NAMALWA (cell line): ENCODE measurements around the gene CCR7.
"Not testable (repeated sequence)": the region's sequence is repeated elsewhere in the genome, so short reads cannot be mapped to it uniquely, and the experiment has no call there.

Experiments used
- DNase-seq: peaks from one replicate; pipeline ENCODE4 v3.0.0-alpha.2; 2015; ENCODE audit warnings: low spot score

CCR7 gene

DNA sequence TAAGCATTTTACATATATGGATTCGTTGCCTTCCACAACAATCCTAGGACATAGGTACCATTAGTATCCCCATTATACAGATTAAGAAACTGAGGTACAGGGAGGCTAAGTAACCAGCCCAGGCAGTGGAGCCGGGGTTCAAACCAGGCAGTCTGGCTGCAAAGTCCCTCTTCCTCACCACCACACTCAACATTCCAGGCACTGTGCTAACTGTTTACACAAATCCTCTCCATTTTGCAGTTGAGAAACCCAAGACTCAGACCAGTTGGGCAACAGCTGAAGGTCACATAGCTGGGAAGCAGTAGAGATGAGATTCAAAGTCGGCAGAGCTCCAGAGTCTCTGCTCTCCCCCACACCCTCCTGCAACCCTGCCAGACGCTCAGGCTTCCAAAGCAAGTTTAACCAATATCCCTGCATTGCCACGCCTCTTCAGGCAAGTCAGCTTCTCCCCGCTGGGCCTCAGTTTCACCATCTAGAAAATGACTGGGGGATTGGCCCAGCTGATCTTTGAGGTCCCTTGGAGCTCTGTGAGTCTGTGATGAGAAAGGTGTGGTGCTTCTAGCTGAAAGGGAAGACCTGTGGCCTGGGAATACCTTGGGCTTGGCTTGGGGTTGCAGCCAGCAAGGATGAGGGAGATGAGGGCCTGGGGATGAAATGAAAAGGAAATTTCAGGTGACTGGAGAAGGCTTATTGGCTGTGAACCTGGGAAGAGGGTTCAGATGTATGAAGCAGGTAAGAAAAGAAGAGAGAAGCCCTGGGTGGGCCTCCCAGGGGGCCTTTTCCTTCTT lies 14.0 kb downstream of the CCR7 start:
- no peak for DNase-seq

DNA sequence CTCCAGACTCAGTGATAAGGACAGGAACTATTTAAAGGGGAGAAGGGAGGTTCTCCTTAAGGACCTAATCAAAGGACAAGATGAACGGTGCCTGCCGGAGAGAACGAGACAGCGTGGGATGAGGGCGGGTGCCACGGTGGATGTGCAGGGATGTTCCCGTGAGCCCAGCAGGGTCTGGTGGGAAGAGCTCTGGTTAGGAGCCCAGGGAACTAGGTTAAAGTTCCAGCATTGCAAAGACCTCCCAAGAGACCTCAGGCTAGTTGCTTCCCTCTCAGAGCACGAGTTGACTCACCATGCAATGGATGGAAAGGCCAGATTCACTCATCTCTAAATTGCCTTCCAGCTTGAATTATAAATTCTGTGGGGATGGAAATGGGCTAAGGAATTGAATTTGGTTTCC lies 14.7 kb downstream of the CCR7 start:
- DNase-seq: no peak

DNA sequence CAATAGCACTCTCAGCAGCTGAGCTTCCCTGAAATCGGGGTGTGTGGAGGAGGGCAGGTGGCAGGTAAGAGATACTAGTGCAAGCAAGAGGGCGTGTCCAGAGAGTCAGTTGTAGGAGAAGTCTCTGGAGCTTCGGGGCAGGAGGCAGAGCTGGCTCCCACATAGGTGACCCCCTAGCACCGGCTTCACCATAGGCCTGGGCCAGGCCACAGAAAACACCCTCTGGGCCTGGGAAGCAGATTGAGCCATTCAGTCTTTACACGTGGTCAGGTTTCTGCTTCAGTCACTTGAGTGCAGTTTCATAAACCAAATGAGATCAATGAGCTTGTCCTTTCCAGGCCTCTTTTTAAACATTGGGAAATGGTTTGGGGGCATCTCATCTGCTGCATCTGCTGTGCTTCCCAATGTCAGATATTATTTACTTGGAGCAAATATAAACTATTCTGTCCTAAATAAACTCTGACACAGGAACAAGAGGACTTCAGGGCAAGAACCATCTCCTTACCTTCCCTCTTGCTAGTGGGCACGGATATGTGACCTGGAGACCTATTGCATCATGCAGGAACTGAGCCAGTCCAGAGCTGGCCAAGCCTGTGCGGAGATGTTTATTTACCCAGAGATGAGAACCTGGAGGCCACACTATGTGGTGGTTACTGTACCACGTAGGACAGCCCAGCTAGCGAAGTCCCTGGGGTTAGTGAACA lies 16.1 kb downstream of the CCR7 start:
- DNase-seq: no peak

DNA sequence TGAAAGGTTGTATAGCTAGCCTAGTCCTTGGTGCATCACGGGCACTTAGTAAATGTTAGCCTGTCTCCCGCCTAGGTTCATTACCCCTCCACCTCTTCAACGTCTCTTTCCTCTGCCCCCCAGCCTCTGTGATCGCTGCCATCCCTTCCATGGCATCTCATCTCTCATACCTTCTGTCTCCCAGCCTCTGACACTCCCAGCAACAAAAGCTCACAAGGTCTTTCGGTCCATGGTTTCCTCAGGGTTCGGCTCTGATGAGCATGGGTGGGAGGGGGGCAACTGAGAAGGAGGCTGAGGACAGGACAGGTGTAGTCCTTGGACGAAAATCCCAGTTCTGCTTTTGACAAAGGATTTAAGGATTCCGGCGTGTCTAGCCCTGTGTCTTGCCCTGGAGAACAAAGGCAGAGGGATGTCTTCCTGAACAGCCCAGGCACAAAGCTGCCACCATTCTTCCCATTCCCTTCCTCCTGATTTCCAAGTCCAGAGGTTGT lies 16.7 kb downstream of the CCR7 start:
- DNase-seq: no peak

DNA sequence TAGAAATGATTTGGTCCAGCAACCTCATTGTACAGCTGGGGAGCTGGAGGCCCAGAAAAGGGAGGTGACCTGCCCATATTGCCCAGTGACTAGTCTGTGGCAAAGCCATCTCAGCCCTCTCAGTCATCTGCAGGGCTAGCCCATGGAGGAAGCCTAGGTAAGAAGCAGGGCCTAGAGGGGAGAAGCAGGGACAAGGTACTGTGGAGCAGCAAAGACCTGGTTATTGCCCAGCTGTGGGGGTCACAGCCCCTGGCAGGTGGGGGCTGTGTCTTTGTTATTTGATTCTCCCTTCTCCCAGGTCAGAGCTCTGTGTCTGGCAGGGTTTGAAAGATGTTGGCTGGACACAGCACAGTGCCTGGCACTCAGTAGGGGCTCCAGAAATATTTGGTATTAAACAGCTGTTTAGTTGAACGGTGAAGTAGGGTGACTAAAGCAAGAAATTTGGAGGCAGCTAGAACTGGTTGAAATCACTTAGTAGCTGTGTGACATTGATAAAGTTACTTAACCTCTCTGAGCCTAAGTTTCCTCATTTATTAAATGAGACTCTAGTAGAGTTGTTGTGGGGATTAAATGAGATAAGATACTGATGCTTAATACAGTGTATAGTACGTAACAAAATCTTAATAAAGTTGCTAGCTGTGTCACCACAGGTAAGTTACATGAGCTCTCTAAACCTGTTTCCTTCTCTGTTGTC lies 17.3 kb downstream of the CCR7 start:
- DNase-seq: no peak

DNA sequence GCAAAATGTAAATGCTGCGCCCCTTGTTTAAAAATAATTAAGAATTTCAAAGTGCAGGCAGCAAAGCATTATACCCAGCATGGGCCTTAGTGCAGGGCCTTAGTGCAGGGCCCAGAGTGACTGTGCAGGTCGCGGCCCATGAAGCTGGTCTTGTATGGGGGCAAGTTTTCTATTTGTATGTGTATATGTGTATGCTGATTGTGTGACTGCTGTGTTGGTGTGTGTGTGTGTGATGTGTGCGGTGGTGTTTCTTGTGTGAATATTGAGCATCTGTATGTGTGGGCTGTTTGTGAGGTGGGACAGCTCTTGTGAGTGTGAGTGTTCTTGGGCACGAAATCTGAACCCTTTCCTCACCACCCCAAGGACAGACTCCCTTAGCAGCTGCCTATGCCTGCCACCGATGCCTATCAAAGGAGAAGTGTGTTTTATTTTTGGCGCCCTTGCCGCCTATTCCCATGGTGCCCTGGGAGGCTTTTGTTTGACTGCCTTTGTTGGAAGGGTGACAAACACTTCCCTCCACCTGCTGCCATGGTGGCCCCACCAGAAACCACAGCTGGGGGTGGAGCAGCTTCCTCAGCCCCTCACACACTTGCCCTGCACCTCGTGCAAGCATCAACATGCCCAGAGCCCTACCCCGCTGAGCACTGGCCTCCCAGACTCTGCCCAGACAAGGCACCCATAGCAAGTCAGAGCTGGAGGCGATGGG lies 18.0 kb downstream of the CCR7 start:
- DNase-seq: peak; percentile 42

DNA sequence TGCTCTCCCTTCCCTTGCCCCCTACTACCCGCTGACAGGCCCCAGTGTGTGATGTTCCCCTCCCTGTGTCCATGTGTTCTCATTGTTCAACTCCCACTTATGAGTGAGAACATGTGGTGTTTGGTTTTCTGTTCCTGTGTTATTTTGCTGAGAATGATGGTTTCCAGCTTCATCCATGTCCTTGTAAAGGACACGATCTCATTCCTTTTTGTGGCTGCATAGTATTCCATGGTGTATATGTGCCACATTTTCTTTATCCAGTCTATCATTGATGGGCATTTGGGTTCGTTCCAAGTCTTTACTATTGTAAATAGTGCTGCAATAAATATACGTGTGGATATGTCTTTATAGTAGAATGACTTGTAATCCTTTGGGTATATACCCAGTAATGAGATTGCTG lies 18.8 kb downstream of the CCR7 start:
- DNase-seq: not testable (repeated sequence)

DNA sequence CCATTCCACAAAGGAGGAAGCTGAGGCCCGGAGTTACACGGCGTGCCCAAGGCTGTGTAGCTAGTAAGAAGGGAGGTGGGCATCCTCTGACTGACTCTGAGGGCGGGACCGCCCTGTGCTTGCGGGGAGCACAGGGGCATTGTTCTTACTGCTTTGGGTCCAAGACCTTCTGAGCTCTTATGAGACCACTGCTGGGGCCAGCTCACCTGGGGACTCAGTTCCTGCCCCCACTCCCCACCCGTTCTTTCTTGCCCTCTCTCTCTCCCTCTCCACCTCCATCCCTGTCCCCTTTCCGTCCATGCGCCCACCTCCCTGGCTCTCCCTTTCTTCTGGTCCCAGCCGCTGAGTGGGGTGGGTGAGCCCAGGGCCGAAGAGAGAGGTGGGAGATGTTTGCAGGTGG lies 19.6 kb downstream of the CCR7 start:
- no peak for DNase-seq

DNA sequence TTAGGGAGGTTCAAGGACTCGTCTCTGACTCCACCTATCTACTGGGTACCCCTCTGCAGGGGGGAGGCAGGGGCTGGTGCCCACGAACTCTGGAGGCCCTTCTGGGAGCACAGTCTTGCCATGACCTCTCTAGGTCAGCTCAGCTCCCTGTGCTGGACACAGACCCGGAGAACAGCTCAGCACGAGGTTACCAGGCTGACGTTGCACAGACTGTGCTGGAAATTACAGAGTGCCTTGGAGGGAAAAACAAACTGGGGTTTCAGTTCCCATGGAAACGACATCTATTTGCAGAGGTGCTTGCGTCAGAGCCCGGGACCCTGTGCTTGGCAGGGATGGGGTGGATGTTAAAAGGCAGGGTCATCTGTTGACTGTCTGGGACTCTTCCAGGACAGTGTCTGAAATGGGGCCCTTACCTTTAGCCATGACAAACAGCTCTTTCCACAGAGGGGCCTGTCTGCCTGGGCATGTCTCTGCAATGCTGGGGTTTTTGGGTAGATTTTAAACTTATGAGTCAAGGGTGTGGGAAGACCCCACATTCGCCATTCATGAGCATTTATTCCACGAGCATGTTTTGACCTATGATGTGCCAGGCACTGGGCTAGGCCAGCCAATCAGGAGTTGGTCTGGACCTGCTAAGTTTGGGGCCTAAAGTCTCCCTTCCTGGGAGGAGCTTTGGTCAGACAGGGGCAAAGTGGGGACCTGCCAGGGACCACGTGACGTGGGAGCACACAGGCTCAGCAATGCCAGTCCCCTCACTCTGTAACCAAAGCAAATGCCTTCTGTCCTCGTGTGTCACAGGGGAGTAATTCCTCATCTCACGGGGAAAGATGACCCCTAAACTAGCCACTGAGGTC lies 22.5 kb downstream of the CCR7 start:
- no peak for DNase-seq

DNA sequence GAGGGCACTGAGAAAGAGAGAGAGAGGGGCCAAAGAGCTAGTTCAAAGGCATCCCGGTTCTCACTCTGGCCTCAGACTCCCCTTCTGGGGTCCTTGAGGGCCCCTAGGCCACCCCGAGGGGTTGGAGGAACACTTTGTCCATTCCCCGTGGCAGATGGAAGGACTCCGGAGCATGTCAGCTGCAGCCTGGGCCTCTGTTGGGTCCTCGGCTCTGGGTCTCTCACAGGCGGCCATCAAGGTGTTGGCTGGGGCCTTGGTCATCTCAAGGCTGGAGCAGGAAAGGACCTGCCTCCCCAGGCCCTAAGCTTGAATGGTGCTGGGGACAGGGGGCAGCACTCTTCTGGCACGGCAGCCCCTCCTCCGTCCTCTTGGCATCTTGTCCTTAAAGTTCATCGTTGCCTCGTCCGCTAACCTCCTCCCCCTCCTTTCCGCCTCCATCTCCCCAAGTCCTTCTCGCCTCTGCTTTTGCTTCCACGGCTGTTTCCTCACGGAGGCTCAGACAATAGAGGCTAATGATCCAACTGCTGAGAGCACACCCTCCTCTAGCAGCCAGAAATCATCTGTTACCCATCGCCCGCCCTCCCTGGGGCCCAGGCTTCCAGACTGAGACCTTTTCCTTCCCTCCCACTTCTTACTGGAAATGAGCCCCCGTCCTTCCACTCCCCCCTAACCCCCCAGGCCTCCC lies 23.3 kb downstream of the CCR7 start:
- no peak for DNase-seq

DNA sequence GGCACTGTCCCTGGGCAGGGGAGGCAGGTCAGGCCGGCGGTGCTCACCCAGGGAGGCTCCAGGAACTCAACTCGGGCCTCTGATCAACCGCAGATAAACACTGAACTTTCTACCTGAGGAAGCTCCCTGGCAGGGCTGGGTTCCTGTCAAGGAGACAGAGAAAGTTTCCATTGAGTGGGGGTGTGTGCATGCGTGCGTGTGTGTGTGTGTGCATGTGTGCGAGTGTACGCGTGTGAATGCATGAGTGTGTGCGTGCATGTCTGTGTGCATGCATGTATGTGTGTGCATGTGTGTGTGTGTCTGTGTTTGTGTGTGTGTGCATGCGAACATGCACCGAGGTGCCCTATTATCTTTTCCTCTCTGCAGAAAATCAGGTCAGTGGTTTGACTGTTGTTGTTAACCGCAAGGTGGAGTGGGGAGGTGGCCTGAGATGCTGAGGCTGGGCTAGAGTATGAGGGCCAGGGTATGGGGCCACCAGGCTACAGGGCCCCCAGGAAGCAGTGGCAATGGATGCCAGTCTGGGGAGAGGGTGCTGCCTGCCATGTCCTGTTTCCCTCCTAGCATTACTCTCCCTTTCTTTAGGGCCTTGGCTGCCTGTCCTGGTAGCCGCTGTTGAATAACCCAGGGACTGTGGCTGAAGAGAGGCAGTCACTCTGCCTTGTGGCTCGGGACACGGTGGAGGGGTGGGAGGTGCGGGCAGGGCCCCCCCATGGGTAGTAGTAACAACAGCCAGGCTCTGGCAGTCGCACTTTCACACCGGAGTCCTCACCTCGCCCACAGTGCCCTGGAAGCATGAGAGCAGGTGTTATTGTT lies 24.0 kb downstream of the CCR7 start:
- no peak for DNase-seq

DNA sequence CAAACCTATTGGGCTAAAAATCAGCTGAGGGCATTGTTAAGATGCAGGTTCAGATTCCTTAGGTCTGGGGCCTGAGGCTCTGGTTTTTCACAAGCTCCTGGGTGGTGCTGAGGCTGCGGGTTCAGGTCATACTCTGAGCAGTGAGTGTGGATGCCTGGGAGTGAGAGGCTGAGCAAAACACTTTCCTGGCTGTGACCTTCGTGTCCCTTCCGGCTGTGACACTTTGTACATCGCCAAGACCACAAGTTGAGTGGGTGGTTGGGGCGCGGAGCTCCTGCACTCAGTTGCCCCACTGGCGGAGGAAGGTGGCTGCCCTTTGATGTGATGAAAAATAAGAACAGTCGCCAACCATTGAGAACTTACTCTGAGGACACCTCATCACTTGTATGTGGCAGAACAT lies 24.8 kb downstream of the CCR7 start:
- DNase-seq: no peak

DNA sequence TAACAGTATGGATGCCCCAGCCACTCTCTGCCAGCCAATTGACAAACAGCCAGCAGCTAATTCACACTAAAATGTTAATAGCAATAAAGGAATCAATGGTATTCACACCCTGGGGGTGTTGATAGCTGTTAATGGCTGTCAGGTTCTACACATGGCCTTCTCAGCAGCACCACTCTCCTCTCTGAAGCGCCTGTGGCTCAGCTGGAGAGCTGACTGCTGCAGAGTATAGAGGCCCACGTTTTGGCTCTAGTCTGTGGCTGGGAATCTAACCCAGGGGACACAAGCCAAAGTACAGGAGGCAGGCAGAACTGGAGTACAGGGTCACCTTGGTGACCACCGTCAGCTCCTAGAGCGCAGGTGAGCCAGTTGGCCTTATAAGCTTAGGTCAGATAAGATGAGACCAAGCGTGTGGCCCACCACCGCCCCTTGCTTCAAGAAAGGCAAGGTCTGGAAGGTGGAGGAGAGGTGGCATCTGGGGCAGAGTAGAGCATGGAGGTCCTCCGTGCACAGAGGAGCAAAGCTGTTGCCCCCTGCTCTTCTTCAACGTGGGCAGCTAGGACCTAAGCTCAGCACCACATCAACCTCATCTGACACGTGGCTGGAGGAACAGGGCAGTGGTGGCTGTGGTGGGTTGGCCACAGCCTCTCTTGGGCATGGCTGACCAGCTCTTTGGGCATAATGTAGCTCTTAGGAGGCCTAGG lies 25.4 kb downstream of the CCR7 start:
- DNase-seq: no peak

DNA sequence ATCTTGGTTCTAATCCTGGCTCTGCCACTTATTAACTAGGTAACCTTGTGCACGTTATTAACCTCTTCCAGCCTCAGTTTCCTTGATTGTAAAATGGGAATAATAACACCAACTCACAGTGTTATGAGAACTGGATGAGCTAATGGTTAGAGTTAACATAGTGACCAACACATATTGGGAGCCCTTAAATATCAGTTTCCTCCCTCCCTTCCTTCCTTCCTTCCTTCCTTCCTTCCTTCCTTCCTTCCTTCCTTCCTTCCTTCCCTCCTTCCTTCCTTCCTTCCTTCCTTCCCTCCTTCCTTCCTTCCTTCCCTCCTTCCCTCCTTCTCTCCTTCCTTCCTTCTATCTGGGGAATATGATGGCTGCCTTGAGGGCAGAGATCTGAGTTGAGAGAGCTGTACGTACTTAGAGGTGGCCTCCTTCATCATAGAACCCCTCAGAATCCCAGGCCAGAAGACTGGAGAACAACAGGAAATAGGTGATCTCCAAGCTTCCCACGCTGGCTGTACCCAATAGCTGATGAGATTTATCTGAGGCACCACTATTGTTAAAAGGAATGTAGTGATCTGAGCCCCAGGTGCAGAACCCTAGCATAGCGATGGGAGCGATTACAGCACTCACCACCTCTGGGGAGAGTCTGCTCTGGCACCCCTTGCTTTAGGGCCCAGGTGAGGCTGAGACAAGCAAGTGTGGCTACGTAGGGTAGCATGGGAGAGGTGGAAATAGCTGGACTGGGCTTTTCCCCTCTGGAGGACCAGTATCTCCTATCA lies 26.2 kb downstream of the CCR7 start:
- DNase-seq: no peak

DNA sequence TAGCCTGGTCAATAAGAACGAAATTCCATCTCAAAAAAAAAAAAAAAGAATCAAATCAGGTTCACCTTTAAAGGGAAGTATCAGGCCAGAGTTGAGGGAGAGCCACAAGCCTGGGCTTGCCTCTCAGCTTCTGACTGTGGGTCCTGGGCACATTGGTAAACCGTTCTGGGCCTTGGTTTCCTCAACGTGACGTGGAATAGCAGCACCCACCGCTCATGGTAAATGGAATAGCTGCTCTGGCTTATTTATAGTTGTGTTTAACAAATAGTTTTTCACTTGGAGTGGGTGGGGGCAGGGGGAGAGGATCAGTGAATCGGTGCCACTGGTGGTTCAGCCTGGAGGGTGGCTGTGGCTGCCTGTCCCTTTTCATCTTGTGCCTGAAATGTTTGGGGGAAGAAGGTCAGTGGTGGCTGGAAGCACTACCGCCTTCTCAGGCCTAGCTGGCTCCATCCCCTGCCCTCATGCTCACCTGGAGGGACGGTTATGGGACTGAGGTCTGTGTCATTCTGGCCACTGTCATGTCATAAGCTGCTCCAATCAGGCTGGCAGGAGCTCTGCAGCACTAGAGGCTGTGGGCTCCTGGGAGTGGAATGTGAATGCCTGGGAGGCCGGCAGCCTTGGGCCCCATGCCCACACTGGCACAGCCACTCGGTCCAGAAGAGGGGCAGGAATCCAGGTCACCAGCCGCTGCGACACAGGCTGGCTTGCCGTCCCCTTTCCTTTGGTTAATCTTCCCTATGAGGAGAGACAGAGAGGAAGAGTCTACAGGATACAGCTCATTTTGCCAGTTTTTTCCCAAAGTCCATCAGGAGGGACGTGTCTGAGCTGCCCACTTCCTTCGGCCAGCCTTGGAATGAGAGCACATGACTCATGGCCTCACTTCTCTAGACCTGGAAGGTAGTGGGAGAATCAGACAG lies 27.0 kb downstream of the CCR7 start:
- no peak for DNase-seq

DNA sequence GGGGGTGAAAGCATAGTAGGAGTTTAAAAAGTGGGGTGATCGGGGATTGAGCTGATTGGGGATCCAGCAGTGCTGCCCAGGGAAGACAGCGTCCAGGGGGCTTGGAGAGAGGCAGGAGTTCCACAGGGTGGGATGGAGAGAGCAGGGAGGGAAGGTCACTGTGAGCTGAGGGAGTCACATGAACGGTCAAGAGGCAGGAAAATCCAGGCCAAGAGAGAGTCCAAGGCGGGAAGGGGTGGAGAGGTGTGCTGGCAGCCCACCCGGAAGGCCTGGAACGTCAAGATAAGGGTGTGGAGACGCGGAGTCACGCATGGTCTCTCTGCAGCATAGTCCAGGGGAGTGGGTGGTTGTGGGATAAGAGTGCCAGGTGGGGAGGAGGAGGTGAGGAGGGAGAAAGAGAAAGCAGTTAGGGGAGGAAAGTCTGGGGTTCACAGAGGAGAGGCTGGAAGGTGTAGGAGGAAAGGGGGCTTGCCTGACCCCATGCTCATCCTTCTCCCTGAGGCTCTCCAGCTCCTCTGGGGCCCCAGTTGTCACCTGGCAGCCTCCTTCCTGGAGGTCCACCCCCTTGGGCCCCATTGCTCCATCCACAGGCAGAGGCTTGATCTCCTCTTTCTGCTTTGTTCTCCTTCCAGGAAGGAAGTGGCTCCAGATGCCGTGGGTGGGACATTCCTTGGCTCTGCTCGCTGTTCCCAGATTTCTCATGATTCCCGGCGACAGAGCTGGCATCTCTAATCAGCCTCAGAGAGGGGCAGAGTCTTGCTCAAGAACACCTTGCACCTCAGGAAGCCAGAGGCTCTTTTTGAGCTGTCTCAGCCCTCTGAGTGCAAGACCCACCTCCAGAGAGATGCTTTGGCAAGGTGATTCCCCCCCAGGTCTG lies 28.7 kb downstream of the CCR7 start:
- no peak for DNase-seq
